Measurements from ENCODE around the gene CUBN.

DNA sequence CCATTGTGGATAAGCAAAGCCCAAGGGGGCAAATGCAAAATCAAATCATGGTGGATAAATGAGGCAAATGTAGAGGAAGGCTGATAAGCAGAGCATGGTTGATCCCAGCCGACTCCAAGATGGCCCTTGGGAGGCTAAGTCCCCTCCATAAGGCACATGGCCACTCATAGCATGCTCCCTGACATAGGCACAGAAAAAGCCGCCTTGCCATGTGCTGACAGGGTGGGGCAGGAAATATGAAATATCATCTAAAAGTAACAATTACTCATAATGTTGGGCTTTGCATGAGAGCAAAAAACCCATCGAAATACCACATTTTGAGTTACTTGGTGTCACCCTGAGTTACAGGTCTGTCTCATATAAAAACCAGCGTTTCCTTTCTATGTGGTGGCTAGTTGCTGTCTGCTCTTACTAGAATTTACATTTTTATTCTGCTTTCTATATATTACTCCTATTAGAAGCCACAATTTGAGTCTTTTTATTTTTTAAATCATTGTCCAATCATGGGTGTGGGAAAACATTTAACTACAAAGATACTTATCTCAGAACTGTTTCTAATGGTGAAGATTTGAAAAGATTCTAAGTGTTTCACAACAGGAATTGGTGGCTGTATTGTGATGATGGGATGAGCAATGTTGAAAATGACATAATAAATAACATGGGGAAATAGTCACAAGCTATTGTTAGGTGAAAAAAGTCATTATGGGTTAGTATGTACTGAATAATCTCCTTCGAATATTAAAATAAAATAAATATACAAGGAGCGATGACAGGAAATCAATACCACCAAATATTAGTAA, 102.7 kb downstream of the CUBN start:
- TF ChIP-seq EZH2 (IDR thresholded peaks at IDR 0.05; ENCODE audit: insufficient read depth, poor library complexity, severe bottlenecking) (no peak), EZH2phosphoT487 (IDR thresholded peaks at IDR 0.05; ENCODE audit: insufficient read depth, low read depth) (no peak)
